GM12872 (cell line): ENCODE data around the gene TBC1D25.

Experiments
- TF ChIP-seq, protein P1 (sequence below): IDR thresholded peaks from 3 replicates; pipeline ENCODE4 v1.5.1; 2011; ENCODE audit warnings: low read depth, mild to moderate bottlenecking, low read length, moderate library complexity; ENCODE audit not compliant: insufficient read depth

Gene TBC1D25

DNA sequence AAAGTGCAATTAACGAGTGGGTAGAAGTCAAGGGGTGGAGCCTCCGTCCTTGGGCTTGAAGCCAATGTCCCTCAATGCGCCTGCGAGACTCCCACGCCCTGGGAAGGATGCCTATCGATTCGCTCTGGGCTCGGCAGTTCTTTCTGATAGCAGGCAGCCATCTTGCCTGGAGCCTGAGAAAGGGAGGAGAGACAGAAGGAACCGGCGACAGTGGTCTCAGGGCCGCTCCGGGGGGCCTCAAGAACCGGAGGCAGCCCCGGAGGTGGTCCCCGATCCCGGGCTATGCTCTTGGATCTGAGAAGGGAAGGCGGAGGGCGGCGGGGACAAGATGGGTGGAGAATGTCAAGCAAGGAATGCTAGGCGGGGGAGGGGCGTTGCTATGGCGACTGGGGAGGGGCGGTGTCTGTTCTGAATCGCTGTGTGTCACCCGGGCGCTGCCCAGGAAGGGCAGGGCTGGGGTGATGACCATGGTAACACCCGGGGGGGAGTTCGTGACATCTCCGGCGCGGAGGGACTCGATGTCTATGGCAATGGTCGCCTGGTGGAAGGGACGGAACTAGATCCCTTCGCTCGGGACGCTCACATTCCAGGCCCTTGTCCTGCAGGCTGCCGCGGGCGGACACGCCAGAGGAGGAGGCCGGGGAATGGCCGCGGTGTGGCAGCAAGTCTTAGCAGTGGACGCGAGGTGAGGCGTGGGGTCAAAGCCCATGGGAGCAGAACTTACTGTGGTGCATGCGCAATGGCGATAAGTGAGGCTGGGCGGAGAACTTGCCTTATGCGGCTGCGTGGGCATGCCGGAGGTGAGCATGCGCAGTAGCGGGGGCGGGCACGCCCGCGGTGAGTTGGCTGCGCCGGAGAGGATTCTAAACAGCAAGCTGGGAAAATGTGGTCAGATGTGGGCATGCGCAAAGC is 58.1 kb downstream of the TBC1D25 start, which contains the start of gene WDR13:
Gene WDR13, plus strand, starts transcription at position 140 of the 912 bp plus-strand sequence. Its CDS starts 505 bp downstream, at position 645.
- TF ChIP-seq, protein P1, sequence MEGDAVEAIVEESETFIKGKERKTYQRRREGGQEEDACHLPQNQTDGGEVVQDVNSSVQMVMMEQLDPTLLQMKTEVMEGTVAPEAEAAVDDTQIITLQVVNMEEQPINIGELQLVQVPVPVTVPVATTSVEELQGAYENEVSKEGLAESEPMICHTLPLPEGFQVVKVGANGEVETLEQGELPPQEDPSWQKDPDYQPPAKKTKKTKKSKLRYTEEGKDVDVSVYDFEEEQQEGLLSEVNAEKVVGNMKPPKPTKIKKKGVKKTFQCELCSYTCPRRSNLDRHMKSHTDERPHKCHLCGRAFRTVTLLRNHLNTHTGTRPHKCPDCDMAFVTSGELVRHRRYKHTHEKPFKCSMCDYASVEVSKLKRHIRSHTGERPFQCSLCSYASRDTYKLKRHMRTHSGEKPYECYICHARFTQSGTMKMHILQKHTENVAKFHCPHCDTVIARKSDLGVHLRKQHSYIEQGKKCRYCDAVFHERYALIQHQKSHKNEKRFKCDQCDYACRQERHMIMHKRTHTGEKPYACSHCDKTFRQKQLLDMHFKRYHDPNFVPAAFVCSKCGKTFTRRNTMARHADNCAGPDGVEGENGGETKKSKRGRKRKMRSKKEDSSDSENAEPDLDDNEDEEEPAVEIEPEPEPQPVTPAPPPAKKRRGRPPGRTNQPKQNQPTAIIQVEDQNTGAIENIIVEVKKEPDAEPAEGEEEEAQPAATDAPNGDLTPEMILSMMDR: no peak

DNA sequence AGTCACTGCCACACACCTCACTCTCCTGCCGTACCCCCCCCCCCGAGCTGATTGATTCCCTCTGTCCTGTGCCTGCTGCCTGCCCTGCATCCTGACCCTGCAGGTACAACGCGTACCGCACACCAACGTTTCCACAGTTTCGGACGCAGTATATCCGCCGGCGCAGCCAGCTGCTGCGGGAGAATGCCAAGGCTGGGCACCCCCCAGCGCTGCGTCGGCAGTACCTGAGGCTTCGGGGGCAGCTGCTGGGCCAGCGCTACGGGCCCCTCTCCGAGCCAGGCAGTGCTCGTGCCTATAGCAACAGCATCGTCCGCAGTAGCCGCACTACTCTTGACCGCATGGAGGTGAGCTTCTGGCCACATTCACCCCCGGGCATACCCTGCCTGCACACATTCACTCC is 59.1 kb downstream of the TBC1D25 start:
- TF ChIP-seq, protein P1: no peak

DNA sequence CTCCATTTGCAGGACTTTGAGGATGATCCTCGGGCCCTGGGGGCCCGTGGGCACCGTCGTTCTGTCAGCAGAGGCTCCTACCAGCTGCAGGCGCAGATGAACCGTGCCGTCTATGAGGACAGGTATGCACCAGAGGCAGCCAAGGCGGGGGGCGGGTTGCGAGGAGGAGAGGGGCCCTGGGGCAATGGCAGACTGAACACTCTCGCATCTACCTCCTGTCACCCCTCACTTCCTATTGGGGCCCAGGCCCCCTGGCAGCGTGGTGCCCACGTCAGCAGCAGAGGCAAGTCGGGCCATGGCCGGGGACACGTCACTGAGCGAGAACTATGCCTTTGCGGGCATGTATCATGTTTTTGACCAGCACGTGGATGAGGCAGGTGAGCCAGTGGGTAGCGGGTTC is 59.8 kb downstream of the TBC1D25 start:
- TF ChIP-seq, protein P1: no peak

DNA sequence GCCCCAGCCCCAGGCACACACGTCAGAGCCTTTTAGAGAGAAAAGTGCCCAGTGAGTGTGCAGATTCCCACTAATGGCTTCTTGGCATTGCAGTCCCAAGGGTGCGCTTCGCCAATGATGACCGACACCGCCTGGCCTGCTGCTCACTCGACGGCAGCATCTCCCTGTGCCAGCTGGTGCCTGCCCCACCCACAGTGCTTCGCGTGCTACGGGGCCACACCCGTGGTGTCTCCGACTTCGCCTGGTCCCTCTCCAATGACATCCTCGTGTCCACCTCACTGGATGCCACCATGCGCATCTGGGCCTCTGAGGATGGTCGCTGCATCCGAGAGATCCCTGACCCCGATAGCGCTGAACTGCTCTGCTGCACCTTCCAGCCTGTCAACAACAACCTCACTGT is 60.7 kb downstream of the TBC1D25 start:
- TF ChIP-seq, protein P1: no peak

DNA sequence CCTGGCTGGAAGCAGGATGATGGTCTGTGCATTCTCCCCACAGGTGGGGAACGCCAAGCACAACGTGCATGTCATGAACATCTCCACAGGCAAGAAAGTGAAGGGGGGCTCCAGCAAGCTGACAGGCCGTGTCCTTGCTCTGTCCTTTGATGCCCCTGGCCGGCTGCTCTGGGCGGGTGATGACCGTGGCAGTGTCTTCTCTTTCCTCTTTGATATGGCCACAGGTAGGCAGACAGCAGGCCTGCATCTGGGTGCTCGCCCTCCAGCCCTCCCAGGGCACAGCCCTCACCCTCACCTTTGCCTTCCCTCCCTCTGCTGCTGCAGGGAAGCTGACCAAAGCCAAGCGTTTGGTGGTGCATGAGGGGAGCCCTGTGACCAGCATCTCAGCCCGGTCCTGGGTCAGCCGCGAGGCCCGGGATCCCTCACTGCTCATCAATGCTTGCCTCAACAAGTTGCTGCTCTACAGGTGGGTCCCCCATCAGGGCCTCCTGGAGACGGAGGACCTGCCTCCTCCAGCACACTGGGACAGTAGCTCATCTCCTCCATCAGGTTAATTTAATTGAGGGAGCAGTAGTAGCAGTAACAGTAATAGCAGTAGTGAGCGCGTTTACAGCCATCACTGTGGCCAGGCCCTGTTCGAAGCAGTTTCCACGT is 62.4 kb downstream of the TBC1D25 start:
- TF ChIP-seq, protein P1: no peak

DNA sequence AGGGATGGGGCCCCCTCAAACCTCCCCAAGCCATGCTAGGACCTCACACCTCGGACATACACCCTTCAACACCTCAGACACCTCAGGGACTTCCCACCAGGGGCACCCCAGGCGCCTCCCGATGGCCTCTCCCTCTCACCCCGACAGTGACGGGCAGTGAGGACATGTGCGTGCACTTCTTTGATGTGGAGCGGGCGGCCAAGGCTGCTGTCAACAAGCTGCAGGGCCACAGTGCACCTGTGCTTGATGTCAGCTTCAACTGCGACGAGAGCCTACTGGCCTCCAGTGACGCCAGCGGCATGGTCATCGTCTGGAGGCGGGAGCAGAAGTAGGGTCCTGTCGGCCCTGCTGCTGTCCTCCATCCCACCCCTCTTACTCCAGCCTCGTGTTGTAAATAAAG is 65.2 kb downstream of the TBC1D25 start:
- TF ChIP-seq, protein P1: no peak

DNA sequence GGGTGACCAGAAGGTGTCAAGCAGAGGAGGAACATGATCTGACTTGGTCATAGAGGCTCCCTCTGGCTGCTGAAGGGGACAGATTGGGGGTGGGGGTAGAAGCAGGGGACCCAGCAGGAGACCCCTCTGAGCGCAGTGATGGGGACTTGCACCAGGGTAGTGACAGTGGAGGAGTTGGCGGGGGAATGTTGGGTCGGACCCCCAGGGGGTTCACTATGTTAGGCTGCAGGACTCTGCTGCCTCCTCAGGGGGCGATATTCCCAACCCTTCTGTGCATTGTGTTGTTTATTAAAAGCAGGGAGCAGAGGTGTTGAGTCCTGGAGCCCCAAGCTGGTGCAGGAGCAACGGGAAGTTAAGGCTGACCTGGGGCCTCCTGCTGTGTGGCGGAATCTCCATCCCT is 66.6 kb downstream of the TBC1D25 start:
- TF ChIP-seq, protein P1: no peak
